ENCODE data around the gene SLC44A4.
"Not testable (repeated sequence)": the region's sequence is repeated elsewhere in the genome, so short reads cannot be mapped to it uniquely, and the experiment has no call there.

Gene SLC44A4

DNA sequence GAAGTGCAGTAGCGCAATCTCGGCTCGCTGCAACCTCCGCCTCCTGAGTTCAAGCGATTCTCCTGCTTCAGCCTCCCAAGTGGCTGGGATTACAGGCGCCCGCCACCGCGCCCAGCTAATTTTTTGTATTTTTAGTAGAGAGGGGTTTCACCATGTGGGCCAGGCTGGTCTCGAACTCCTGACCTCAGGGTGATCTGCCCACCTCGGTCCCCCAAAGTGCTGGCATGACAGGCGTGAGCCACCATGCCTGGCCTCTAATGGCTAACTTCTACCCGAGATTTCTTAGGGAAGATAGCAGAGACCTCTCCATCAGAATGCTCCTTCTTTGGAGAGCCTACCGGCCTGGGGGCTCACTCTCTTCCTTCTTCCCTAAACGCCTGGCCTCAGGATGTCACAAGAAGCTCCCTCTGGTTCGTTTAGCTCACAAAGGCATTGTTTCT, 14.7 kb downstream of the SLC44A4 start:
- H3K27me3 ChIP-seq (ENCODE audit: control insufficient read depth, insufficient read depth, low read length); H3K36me3 ChIP-seq (ENCODE audit: insufficient read depth, low read length); H3K9me3 ChIP-seq (replicated peaks; ENCODE audit: low read length): not testable (repeated sequence)
- Histone ChIP-seq H3K9ac (ENCODE audit: low read depth, low read length) (peak overlapping the region; percentile 70), H3K4me3 (ENCODE audit: low read length) (peak overlapping the region; percentile 78), H3K4me1 (ENCODE audit: control insufficient read depth, insufficient read depth, low read length) (peaks cover 18% of the 10 kb centered on the region), H3K4me2 (ENCODE audit: low read length) (peak overlapping the region; percentile 93)

DNA sequence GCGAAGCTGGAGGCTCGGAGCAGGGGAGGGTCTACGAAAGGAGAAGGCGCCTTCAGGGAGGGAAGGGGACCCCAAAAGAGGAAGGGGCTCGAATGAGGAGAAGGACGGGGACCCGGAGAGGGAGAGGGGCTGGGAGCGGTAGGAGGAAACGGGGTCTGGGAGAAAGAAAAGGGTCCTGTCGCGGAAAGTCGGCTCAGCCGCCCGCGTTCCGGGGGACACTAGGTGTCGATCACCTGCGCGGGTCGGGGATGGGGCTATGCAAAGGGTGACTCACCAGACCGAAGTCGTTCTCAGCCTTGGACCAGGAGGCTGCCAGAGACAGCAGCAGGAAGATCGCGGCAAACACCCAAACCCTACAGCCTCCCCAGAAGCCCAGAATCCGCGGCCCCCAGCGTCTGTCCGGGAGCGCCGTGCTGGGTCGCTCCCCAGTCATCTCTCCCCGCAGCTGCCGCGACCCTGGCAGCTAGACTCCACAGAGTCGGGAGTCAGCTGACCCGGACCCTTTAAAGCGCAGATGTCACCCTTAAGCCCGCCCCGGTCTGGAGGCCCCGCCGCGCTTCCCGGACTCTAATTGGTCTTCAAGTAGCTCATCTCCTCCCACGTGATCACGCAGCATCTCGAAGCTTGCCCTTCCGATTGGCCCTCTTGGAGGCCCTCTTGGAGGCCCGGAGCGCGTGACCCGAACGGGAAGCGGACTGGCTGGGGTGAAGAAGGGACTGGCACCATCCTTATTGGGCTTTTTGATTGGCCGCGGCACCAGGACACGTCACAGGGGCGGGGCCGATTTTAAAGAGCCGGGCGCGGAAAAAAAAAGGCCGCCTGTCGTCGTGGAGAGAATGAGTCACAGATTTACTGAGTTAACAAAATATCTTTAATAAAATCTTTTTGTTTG, 16.2 kb downstream of the SLC44A4 start, which contains the start of gene NEU1:
Gene NEU1 (minus strand): TSS at position 478 of the 892 bp plus-strand sequence. CDS start 45 bp downstream, at position 433.
- peaks cover 18% of the 10 kb centered on the region for H3K4me1 ChIP-seq (ENCODE audit: control insufficient read depth, insufficient read depth, low read length)
- no peaks in the 10 kb centered on the region for H3K9me3 ChIP-seq (replicated peaks; ENCODE audit: low read length)
- peak within 1 kb of the TSS; percentile 97 for H3K4me2 ChIP-seq (ENCODE audit: low read length)
- H3K27me3 ChIP-seq (ENCODE audit: control insufficient read depth, insufficient read depth, low read length) = no peaks in the 10 kb centered on the region
- H3K9ac ChIP-seq (ENCODE audit: low read depth, low read length) = peak within 1 kb of the TSS; percentile 78
- peak within 1 kb of the TSS; percentile 79 for H3K4me3 ChIP-seq (ENCODE audit: low read length)
- peaks cover 13% of the 10 kb centered on the region for H3K36me3 ChIP-seq (ENCODE audit: insufficient read depth, low read length)

DNA sequence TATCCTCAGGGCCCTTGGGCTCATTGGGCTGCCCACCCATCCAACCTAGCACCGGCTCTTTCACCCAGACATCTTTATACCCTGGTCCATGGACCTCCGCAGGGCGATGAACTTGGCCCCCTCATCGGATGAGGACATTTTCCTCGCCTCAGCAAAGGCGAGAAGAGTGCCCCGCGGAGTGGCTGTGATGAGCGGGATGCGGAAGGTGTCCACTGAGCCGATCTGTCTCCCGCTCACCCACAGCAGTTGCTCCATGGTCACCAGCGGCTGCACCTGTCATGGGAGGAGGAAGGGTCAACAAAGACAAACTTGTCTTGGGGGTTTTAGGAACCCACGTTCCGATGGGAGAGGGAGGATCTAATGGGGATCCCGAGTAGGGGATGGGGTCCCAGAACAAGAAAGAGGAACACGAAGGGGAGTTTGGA, 16.9 kb downstream of the SLC44A4 start:
- Histone ChIP-seq H3K4me3 (ENCODE audit: low read length) (peak overlapping the region; percentile 79), H3K27me3 (ENCODE audit: control insufficient read depth, insufficient read depth, low read length) (no peaks in the 10 kb centered on the region), H3K4me1 (ENCODE audit: control insufficient read depth, insufficient read depth, low read length) (peaks cover 18% of the 10 kb centered on the region), H3K9me3 (replicated peaks; ENCODE audit: low read length) (no peaks in the 10 kb centered on the region), H3K36me3 (ENCODE audit: insufficient read depth, low read length) (peaks cover 13% of the 10 kb centered on the region), H3K9ac (ENCODE audit: low read depth, low read length) (peak overlapping the region; percentile 78), H3K4me2 (ENCODE audit: low read length) (peak overlapping the region; percentile 97)

DNA sequence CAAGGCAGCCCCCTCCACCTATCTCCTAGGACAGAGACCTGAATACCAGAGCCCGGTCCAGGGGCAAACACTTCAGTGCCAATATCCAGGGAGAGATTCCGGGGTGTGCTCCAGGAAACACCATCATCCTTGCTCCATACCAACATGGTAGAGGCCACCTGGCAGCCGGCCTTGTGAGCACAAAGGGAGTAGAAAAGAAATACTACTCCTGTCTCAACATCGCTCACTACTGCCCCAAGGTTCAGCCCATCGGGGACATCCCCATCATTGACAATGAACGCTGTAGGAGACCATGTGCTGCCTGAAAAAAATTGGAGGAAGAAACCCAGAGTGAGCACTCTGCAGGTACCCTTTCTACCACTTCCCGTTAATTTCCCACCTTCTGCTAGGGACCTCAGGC, 17.6 kb downstream of the SLC44A4 start:
- peaks cover 13% of the 10 kb centered on the region for H3K36me3 ChIP-seq (ENCODE audit: insufficient read depth, low read length)
- peak overlapping the region; percentile 97 for H3K4me2 ChIP-seq (ENCODE audit: low read length)
- no peak overlapping the region for H3K9ac ChIP-seq (ENCODE audit: low read depth, low read length)
- no peak overlapping the region for H3K4me3 ChIP-seq (ENCODE audit: low read length)
- peaks cover 18% of the 10 kb centered on the region for H3K4me1 ChIP-seq (ENCODE audit: control insufficient read depth, insufficient read depth, low read length)
- no peaks in the 10 kb centered on the region for H3K9me3 ChIP-seq (replicated peaks; ENCODE audit: low read length)
- H3K27me3 ChIP-seq (ENCODE audit: control insufficient read depth, insufficient read depth, low read length) = no peaks in the 10 kb centered on the region

DNA sequence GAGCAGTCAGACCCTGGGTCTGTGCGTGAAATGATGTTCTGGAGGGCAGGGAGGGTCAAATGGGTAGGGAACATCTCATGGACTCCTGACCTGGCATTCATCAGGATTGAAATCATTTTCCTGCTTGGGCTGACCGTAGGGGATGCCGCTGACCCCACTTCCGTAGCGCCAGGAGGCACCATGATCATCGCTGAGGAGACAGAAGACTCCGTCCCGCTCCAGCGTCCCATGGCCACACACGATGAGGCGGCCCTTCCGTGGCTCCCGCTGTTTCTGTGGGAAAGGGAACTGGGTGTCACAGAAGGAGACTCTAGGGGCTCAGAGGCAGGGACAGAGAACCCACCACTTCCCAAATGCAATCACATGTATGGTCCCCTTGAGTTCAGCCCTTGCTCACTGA, 18.4 kb downstream of the SLC44A4 start:
- Histone ChIP-seq H3K9ac (ENCODE audit: low read depth, low read length) (no peak overlapping the region), H3K4me3 (ENCODE audit: low read length) (no peak overlapping the region), H3K4me2 (ENCODE audit: low read length) (no peak overlapping the region), H3K27me3 (ENCODE audit: control insufficient read depth, insufficient read depth, low read length) (no peaks in the 10 kb centered on the region), H3K9me3 (replicated peaks; ENCODE audit: low read length) (no peaks in the 10 kb centered on the region), H3K4me1 (ENCODE audit: control insufficient read depth, insufficient read depth, low read length) (peaks cover 18% of the 10 kb centered on the region), H3K36me3 (ENCODE audit: insufficient read depth, low read length) (peaks cover 13% of the 10 kb centered on the region)

DNA sequence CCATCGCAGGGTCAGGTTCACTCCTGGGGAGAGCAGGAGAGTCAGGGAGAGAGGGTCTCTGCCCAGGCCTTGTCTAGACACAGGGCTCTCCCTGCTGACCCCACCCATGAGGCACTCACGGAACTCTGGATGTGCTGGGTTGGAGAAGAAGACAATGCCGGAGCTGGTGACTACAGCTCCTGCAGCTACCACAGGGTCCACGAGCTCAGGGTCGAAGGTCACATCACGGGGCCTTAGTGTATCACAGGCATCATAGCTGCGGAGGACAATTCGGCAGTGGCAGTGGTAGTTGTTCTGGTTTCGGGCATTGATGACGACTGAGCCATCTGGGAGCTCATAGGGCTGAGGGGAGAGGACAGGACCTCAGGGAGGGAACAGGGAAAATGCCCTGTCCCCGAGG, 18.9 kb downstream of the SLC44A4 start:
- Histone ChIP-seq H3K4me2 (ENCODE audit: low read length) (no peak overlapping the region), H3K27me3 (ENCODE audit: control insufficient read depth, insufficient read depth, low read length) (no peaks in the 10 kb centered on the region), H3K9me3 (replicated peaks; ENCODE audit: low read length) (no peaks in the 10 kb centered on the region), H3K4me1 (ENCODE audit: control insufficient read depth, insufficient read depth, low read length) (peaks cover 18% of the 10 kb centered on the region), H3K36me3 (ENCODE audit: insufficient read depth, low read length) (peaks cover 13% of the 10 kb centered on the region), H3K4me3 (ENCODE audit: low read length) (no peak overlapping the region), H3K9ac (ENCODE audit: low read depth, low read length) (no peak overlapping the region)

DNA sequence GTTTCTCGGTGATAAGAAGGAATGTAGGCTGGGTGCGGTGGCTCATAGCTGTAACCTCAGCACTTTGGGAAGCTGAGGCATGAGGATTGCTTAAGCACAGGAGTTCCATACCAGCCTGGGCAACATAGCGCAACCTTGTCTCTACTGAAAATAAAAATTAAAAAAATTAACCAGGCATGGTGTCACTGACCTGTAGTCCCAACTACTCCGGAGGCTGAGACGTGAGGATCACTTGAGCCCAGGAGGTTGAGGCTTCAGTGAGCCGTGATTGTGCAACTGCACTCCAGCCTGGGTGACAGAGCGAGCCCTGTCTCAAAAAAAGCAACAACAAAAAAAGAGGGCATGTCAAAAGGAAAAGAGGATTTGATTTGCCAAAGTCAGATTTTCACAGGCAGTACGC, 20.1 kb downstream of the SLC44A4 start:
- no peaks in the 10 kb centered on the region for H3K9me3 ChIP-seq (replicated peaks; ENCODE audit: low read length)

DNA sequence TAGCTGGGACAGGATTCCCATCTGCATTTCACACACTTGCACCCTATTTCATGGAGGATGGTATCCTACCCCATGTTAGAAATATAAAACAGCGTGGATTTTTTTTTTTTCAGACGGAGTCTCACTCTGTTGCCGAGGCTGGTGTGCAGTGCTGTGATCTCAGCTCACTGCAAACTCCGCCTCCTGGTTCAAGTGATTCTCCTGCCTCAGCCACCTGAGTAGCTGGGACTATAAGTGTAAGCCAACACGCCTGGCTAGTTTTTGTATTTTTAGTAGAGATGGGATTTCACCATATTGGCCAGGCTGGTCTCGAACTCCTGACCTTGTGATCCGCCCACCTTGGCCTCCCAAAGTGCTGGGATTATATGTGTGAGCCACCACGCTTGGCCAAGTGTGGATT, 21.0 kb downstream of the SLC44A4 start:
- H3K4me3 ChIP-seq (ENCODE audit: low read length) = not testable (repeated sequence)

More for the DNA sequence above, 20.1 kb downstream of the SLC44A4 start:
- peaks cover 13% of the 10 kb centered on the region for H3K36me3 ChIP-seq (ENCODE audit: insufficient read depth, low read length)
- H3K4me1 ChIP-seq (ENCODE audit: control insufficient read depth, insufficient read depth, low read length) = peaks cover 12% of the 10 kb centered on the region
- no peak overlapping the region for H3K4me2 ChIP-seq (ENCODE audit: low read length)
- H3K9ac ChIP-seq (ENCODE audit: low read depth, low read length) = no peak overlapping the region
- no peaks in the 10 kb centered on the region for H3K27me3 ChIP-seq (ENCODE audit: control insufficient read depth, insufficient read depth, low read length)
- no peak overlapping the region for H3K4me3 ChIP-seq (ENCODE audit: low read length)

DNA sequence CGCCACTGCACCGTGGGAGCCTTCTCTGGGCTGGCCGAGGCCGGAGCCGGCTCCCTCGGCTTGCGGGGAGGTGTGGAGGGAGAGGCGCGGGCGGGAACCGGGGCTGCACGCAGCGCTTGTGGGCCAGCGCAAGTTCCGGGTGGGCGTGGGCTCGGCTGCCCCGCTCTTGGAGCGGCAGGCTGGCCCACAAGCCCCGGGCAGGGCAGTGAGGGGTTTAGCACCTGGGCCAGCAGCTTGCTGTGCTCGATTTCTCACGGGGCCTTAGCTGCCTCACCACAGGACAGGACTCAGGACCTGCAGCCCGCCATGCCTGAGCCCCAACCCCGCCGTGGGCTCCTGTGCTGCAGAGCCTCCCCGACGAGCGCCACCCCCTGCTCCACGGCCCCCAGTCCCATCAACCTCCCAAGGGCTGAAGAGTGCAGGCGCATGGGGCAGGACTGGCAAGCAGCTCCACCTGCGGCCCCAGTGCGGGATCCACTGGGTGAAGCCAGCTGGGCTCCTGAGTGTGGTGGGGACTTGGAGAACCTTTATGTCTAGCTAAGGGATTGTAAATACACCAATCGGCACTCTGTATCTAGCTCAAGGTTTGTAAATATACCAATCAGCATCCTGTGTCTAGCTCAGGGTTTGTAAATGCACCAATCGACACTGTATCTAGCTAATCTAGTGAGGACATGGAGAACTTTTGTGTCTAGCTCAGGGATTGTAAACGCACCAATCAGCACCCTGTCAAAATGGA, 26.6 kb downstream of the SLC44A4 start:
- H3K36me3 ChIP-seq (ENCODE audit: insufficient read depth, low read length); H3K4me2 ChIP-seq (ENCODE audit: low read length); H3K9me3 ChIP-seq (replicated peaks; ENCODE audit: low read length); H3K4me3 ChIP-seq (ENCODE audit: low read length); H3K27me3 ChIP-seq (ENCODE audit: control insufficient read depth, insufficient read depth, low read length); H3K9ac ChIP-seq (ENCODE audit: low read depth, low read length); H3K4me1 ChIP-seq (ENCODE audit: control insufficient read depth, insufficient read depth, low read length): not testable (repeated sequence)

More for the DNA sequence above, 21.0 kb downstream of the SLC44A4 start:
- not testable (repeated sequence) for H3K9ac ChIP-seq (ENCODE audit: low read depth, low read length); H3K4me1 ChIP-seq (ENCODE audit: control insufficient read depth, insufficient read depth, low read length); H3K4me2 ChIP-seq (ENCODE audit: low read length); H3K9me3 ChIP-seq (replicated peaks; ENCODE audit: low read length); H3K27me3 ChIP-seq (ENCODE audit: control insufficient read depth, insufficient read depth, low read length)
- H3K36me3 ChIP-seq (ENCODE audit: insufficient read depth, low read length) = peaks cover 13% of the 10 kb centered on the region

DNA sequence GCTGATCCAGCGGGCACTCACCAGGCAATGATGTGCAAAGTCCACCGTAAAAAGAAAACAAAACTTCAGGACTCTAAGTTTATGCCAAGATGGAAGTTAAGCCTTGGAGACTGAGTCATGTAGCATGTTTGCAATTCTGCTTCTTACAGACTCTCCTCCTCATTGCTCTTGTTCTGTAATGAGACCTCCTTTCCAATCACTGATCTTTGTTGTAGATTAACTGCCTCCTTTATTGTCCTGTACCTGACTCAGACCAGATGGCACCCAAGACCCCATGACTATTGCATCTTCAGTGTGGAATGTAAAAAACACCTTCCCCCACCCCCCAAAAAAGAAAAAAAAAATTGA, 27.3 kb downstream of the SLC44A4 start:
- peak overlapping the region; percentile 27 for H3K4me2 ChIP-seq (ENCODE audit: low read length)
- no peak overlapping the region for H3K9ac ChIP-seq (ENCODE audit: low read depth, low read length)
- no peaks in the 10 kb centered on the region for H3K36me3 ChIP-seq (ENCODE audit: insufficient read depth, low read length)
- peaks cover 3% of the 10 kb centered on the region for H3K4me1 ChIP-seq (ENCODE audit: control insufficient read depth, insufficient read depth, low read length)
- H3K9me3 ChIP-seq (replicated peaks; ENCODE audit: low read length) = no peaks in the 10 kb centered on the region
- no peaks in the 10 kb centered on the region for H3K27me3 ChIP-seq (ENCODE audit: control insufficient read depth, insufficient read depth, low read length)
- no peak overlapping the region for H3K4me3 ChIP-seq (ENCODE audit: low read length)

DNA sequence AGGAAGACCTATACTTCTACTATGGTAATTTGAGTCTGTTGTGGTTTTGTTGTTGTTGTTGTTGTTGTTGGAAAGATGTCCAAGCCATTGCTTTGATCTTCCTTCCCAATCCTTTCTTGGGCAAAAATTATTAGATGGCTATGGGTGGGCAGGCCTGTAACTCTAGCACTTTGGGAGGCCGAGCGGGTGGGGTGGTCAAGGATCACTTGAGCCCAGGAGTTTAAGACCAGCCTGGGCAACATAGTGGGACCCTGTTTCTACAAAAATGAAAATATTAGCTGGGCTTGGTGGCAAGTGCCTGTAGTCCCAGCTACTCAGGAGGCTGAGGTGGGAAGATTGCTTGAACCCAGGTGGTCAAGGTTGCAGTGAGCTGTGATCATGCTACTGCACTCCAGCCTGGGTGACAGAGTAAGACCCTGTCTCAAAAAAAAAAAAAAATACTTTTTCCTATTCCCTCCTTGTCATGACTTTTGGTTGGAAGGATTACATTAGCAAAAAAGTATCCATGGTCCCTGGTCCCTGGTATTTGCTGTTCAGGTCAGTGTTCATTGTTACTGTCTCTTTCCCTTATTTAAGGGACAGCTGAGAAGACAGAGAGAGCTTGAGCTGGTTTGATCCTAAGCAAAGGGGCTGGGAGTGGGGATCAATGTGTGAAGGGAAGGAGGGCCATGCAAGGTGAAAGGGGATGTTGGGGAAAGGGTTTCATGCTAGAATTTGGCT, 27.9 kb downstream of the SLC44A4 start:
- H3K4me3 ChIP-seq (ENCODE audit: low read length) = no peak overlapping the region
- no peak overlapping the region for H3K9ac ChIP-seq (ENCODE audit: low read depth, low read length)

More for the DNA sequence above, 27.9 kb downstream of the SLC44A4 start:
- no peaks in the 10 kb centered on the region for H3K36me3 ChIP-seq (ENCODE audit: insufficient read depth, low read length)
- H3K4me2 ChIP-seq (ENCODE audit: low read length) = peak overlapping the region; percentile 27
- no peaks in the 10 kb centered on the region for H3K27me3 ChIP-seq (ENCODE audit: control insufficient read depth, insufficient read depth, low read length)
- H3K9me3 ChIP-seq (replicated peaks; ENCODE audit: low read length) = no peaks in the 10 kb centered on the region
- peaks cover 3% of the 10 kb centered on the region for H3K4me1 ChIP-seq (ENCODE audit: control insufficient read depth, insufficient read depth, low read length)
